H9 (cell line): ENCODE measurements around the gene ARHGAP26. TPM values are rescaled to one million over a fixed set of nuclear protein-coding genes. Genes with fewer than 3 reads are reported as not detected.

ENCODE experiments used
- DNase-seq: peaks from one replicate; pipeline ENCODE4 v3.0.0-alpha.2; 2017
- H2AFZ ChIP-seq: one replicate; pipeline ENCODE4 v1.6.1; 2013; ENCODE audit warnings: mild to moderate bottlenecking, low read length, control low read depth, moderate library complexity
- H2AK5ac ChIP-seq: 2 replicates; pipeline ENCODE4 v1.6.1; 2013; ENCODE audit warnings: low read length, control low read depth, mixed read lengths; ENCODE audit not compliant: insufficient read length
- H2BK120ac ChIP-seq: one replicate; pipeline ENCODE4 v1.6.1; 2013; ENCODE audit warnings: low read depth, mild to moderate bottlenecking, low read length, control low read depth, inconsistent platforms; ENCODE audit not compliant: poor library complexity, severe bottlenecking
- H2BK12ac ChIP-seq: 2 replicates; pipeline ENCODE4 v1.6.1; 2013; ENCODE audit warnings: low read length, control low read depth, mixed read lengths, low read depth; ENCODE audit not compliant: insufficient read length
- H2BK15ac ChIP-seq: 2 replicates; pipeline ENCODE4 v1.6.1; 2013; ENCODE audit warnings: low read depth, low read length, control low read depth
- H2BK20ac ChIP-seq: one replicate; pipeline ENCODE4 v1.6.1; 2013; ENCODE audit warnings: low read depth, mild to moderate bottlenecking, low read length, control low read depth, inconsistent platforms; ENCODE audit not compliant: poor library complexity, severe bottlenecking
- H2BK5ac ChIP-seq: 2 replicates; pipeline ENCODE4 v1.6.1; 2013; ENCODE audit warnings: low read length, control low read depth, mixed read lengths; ENCODE audit not compliant: insufficient read length
- H3K14ac ChIP-seq: 2 replicates; pipeline ENCODE4 v1.6.1; 2013; ENCODE audit warnings: low read length, control low read depth; ENCODE audit not compliant: insufficient read depth
- H3K18ac ChIP-seq: 2 replicates; pipeline ENCODE4 v1.6.1; 2013; ENCODE audit warnings: low read depth, mild to moderate bottlenecking, mixed read lengths, low read length, control low read depth; ENCODE audit not compliant: insufficient read length
- H3K23ac ChIP-seq: 2 replicates; pipeline ENCODE4 v1.6.1; 2013; ENCODE audit warnings: low read length, control low read depth, mixed read lengths, low read depth; ENCODE audit not compliant: insufficient read length
- H3K23me2 ChIP-seq: 2 replicates; pipeline ENCODE4 v1.6.1; 2013; ENCODE audit warnings: low read depth, mild to moderate bottlenecking, mixed read lengths, low read length, control low read depth; ENCODE audit not compliant: insufficient read length, poor library complexity, severe bottlenecking
- H3K27ac ChIP-seq: 2 replicates; pipeline ENCODE4 v1.5.1; 2013; ENCODE audit warnings: low read length, control low read depth, mixed read lengths, low read depth; ENCODE audit not compliant: insufficient read length
- H3K27me3 ChIP-seq: 2 replicates; pipeline ENCODE4 v1.6.1; 2013; ENCODE audit warnings: low read length, control low read depth, inconsistent platforms; ENCODE audit not compliant: insufficient read depth
- H3K4ac ChIP-seq: 2 replicates; pipeline ENCODE4 v1.6.1; 2013; ENCODE audit warnings: low read depth, mild to moderate bottlenecking, control low read depth, inconsistent platforms, low read length, moderate library complexity
- H3K4me1 ChIP-seq: 2 replicates; pipeline ENCODE4 v1.6.1; 2013; ENCODE audit warnings: low read length, control low read depth, inconsistent platforms; ENCODE audit not compliant: insufficient read depth
- H3K4me2 ChIP-seq: 2 replicates; pipeline ENCODE4 v1.6.1; 2013; ENCODE audit warnings: low read length, control low read depth, mixed read lengths; ENCODE audit not compliant: insufficient read length, insufficient read depth
- H3K56ac ChIP-seq: 2 replicates; pipeline ENCODE4 v1.6.1; 2013; ENCODE audit warnings: low read depth, mild to moderate bottlenecking, mixed read lengths, low read length, control low read depth; ENCODE audit not compliant: insufficient read length
- H3K79me1 ChIP-seq: 2 replicates; pipeline ENCODE4 v1.6.1; 2013; ENCODE audit warnings: low read depth, mild to moderate bottlenecking, moderate library complexity, low read length, control low read depth, inconsistent platforms; ENCODE audit not compliant: insufficient read depth, poor library complexity, severe bottlenecking
- H3K79me2 ChIP-seq: 2 replicates; pipeline ENCODE4 v1.6.1; 2013; ENCODE audit warnings: low read length, control low read depth, inconsistent platforms; ENCODE audit not compliant: insufficient read depth
- H3K9ac ChIP-seq: 2 replicates; pipeline ENCODE4 v1.6.1; 2013; ENCODE audit warnings: low read length, control low read depth, mixed read lengths; ENCODE audit not compliant: insufficient read length; ENCODE audit errors: extremely low read depth
- H3K9me3 ChIP-seq: one replicate; pipeline ENCODE4 v1.6.1; 2013; ENCODE audit warnings: low read depth, low read length, inconsistent platforms; ENCODE audit not compliant: control insufficient read depth
- H3T11ph ChIP-seq: one replicate; pipeline ENCODE4 v1.6.1; 2013; ENCODE audit warnings: mild to moderate bottlenecking, low read length, control low read depth, inconsistent platforms
- H4K20me1 ChIP-seq: one replicate; pipeline ENCODE4 v1.6.1; 2013; ENCODE audit not compliant: control insufficient read depth, insufficient read length, insufficient read depth
- H4K5ac ChIP-seq: 2 replicates; pipeline ENCODE4 v1.6.1; 2013; ENCODE audit warnings: low read depth, mild to moderate bottlenecking, mixed read lengths, low read length, control low read depth; ENCODE audit not compliant: insufficient read length
- H4K8ac ChIP-seq: replicated peaks from 2 replicates; pipeline ENCODE4 v1.6.1; 2013; ENCODE audit warnings: low read length, control low read depth, mixed read lengths, low read depth; ENCODE audit not compliant: insufficient read length
- H4K91ac ChIP-seq: 2 replicates; pipeline ENCODE4 v1.6.1; 2013; ENCODE audit warnings: low read depth, mild to moderate bottlenecking, moderate library complexity, mixed read lengths, low read length, control low read depth; ENCODE audit not compliant: insufficient read length
- H3K27ac Mint-ChIP-seq, 3 experiments: 2 replicates in 2 of 3; 3 replicates in 1 of 3; pipeline ENCODE4 v1.8.0; 2020 to 2021; ENCODE audit warnings: mixed read lengths in 3 of 3, mild to moderate bottlenecking in 1 of 3, moderate library complexity in 1 of 3
- H3K27me3 Mint-ChIP-seq: 2 replicates; pipeline ENCODE4 v1.8.0; 2021; ENCODE audit warnings: low read depth, mild to moderate bottlenecking, moderate library complexity, mixed read lengths
- H3K36me3 Mint-ChIP-seq, 3 experiments: 2 replicates in 2 of 3; 3 replicates in 1 of 3; pipeline ENCODE4 v1.8.0; 2020 to 2021; ENCODE audit warnings: low read depth in 3 of 3, mixed read lengths in 3 of 3; ENCODE audit not compliant: insufficient read depth in 1 of 3
- H3K4me1 Mint-ChIP-seq, 2 experiments: 2 replicates each; pipeline ENCODE4 v1.8.0; 2020; ENCODE audit warnings: mixed read lengths in 2 of 2
- H3K4me3 Mint-ChIP-seq, 2 experiments: 2 replicates in 1 of 2; 3 replicates in 1 of 2; pipeline ENCODE4 v1.8.0; 2020 to 2021; ENCODE audit warnings: mild to moderate bottlenecking in 2 of 2, mixed read lengths in 2 of 2, moderate library complexity in 1 of 2
- H3K9me3 Mint-ChIP-seq, 2 experiments: 2 replicates in 1 of 2; 3 replicates in 1 of 2; pipeline ENCODE4 v1.8.0; 2020; ENCODE audit warnings: mild to moderate bottlenecking in 2 of 2, mixed read lengths in 2 of 2, moderate library complexity in 1 of 2
- CTCF ChIP-seq: fragments of 200-600 bp; sonication (generic); conservative IDR thresholded peaks from 3 replicates; pipeline ENCODE4 v1.8.0; 2021; ENCODE audit warnings: antibody characterized with exemption, mild to moderate bottlenecking
- WGBS: extraction: QIAGEN DNeasy Blood & Tissue Kit; methylation state at CpG from one replicate; pipeline ENCODE4 v1.1.7; 2013; ENCODE audit warnings: missing lambda C conversion rate, low lambda C conversion rate, mixed read lengths; ENCODE audit not compliant: insufficient read length; ENCODE audit errors: extremely low coverage; 5-methylcytosine and 5-hydroxymethylcytosine counted together
- total RNA-seq: library from RNA; stranded (reverse); gene quantifications from 2 replicates; pipeline ENCODE4 v1.2.1, GENCODE V29; 2021

Gene ARHGAP26
- total RNA-seq, 1 experiment from 2014 or later = 13.8 TPM

- no peak overlapping the region for H3K27ac Mint-ChIP-seq
- Histone ChIP-seq H3K23me2 (no peaks in the 10 kb centered on the region), H2BK20ac (no peak overlapping the region), H3K14ac (no peak overlapping the region), H3K27me3 (no peaks in the 10 kb centered on the region), H4K91ac (no peak overlapping the region), H4K8ac (no peak overlapping the region), H3K4ac (no peak overlapping the region), H3T11ph (no peak overlapping the region), H2BK120ac (no peak overlapping the region), H4K20me1 (no peaks in the 10 kb centered on the region), H3K23ac (no peak overlapping the region), H3K4me1 (no peaks in the 10 kb centered on the region), H3K9ac (no peak overlapping the region), H2BK12ac (no peak overlapping the region), H2BK15ac (no peak overlapping the region), H3K79me1 (no peaks in the 10 kb centered on the region), H2BK5ac (no peak overlapping the region), H3K9me3 (no peaks in the 10 kb centered on the region), H3K18ac (no peak overlapping the region), H3K56ac (no peak overlapping the region), H3K79me2 (no peaks in the 10 kb centered on the region), H2AFZ (no peak overlapping the region), H2AK5ac (no peak overlapping the region), H3K4me2 (no peak overlapping the region), H4K5ac (no peak overlapping the region), H3K27ac (no peak overlapping the region)
- H3K36me3 Mint-ChIP-seq = peaks cover 0 to 2% (median 2%) of the 10 kb centered on the region in 3 experiments; a peak in 3 of 7 replicates
- H3K4me3 Mint-ChIP-seq = no peak overlapping the region
- no peaks in the 10 kb centered on the region for H3K9me3 Mint-ChIP-seq
- peaks cover 4 to 9% of the 10 kb centered on the region in 2 experiments for H3K4me1 Mint-ChIP-seq
- DNase-seq = no peak
- WGBS = no CpG with 5 or more reads among the region's 1 CpG
- no peaks in the 10 kb centered on the region for H3K27me3 Mint-ChIP-seq
- TF ChIP-seq CTCF = no peak
Measured at GRCh38 chr5:143183989-143184388, 413.8 kb downstream of the ARHGAP26 start.
